Endothelial cell (in vitro differentiated cells): ENCODE measurements around the gene TNS3. TPM values are rescaled to one million over a fixed set of nuclear protein-coding genes. Genes with fewer than 3 reads are reported as not detected.

Experiments
- DNase-seq: peaks from one replicate; pipeline ENCODE4 v3.0.0; 2021; ENCODE audit warnings: low spot score
- H3K27ac Mint-ChIP-seq: one replicate; pipeline ENCODE4 v1.8.0; 2021; ENCODE audit warnings: mixed read lengths, inconsistent platforms; ENCODE audit not compliant: unreplicated experiment
- H3K27me3 Mint-ChIP-seq: one replicate; pipeline ENCODE4 v1.8.0; 2021; ENCODE audit warnings: mild to moderate bottlenecking, moderate library complexity, mixed read lengths, inconsistent platforms; ENCODE audit not compliant: unreplicated experiment
- H3K36me3 Mint-ChIP-seq: one replicate; pipeline ENCODE4 v1.8.0; 2021; ENCODE audit warnings: mild to moderate bottlenecking, low read depth, mixed read lengths, inconsistent platforms; ENCODE audit not compliant: unreplicated experiment
- H3K4me1 Mint-ChIP-seq: one replicate; pipeline ENCODE4 v1.8.0; 2021; ENCODE audit warnings: mild to moderate bottlenecking, mixed read lengths, inconsistent platforms; ENCODE audit not compliant: unreplicated experiment
- H3K4me3 Mint-ChIP-seq: one replicate; pipeline ENCODE4 v1.8.0; 2021; ENCODE audit warnings: mild to moderate bottlenecking, mixed read lengths, inconsistent platforms; ENCODE audit not compliant: unreplicated experiment
- H3K9me3 Mint-ChIP-seq: one replicate; pipeline ENCODE4 v1.8.0; 2021; ENCODE audit warnings: mixed read lengths, inconsistent platforms; ENCODE audit not compliant: unreplicated experiment
- CTCF ChIP-seq: fragments of 200-600 bp; sonication (generic); IDR thresholded peaks from one replicate; pipeline ENCODE4 v1.5.0; 2021; ENCODE audit warnings: antibody characterized with exemption; ENCODE audit not compliant: unreplicated experiment
- total RNA-seq: library from RNA; stranded (reverse); fragmentation: NEBNext Ultra II Directional; extraction: Animal tissue kit (Norgen Biotek cat#: 25700); gene quantifications from one replicate; pipeline ENCODE4 v1.2.1, GENCODE V29; 2021; ENCODE audit not compliant: unreplicated experiment

Gene TNS3
- total RNA-seq, 1 donor from 2014 or later = 7.5 TPM

GRCh38 chr7:47597379-47597778, 15.5 kb upstream of the TNS3 start:
- Mint-ChIP-seq H3K4me3 (no peak overlapping the region), H3K27ac (no peak overlapping the region), H3K4me1 (no peaks in the 10 kb centered on the region), H3K9me3 (no peaks in the 10 kb centered on the region), H3K36me3 (peaks cover 12% of the 10 kb centered on the region), H3K27me3 (peaks cover 7% of the 10 kb centered on the region)
- DNase-seq = no peak
- TF ChIP-seq CTCF = no peak

DNA sequence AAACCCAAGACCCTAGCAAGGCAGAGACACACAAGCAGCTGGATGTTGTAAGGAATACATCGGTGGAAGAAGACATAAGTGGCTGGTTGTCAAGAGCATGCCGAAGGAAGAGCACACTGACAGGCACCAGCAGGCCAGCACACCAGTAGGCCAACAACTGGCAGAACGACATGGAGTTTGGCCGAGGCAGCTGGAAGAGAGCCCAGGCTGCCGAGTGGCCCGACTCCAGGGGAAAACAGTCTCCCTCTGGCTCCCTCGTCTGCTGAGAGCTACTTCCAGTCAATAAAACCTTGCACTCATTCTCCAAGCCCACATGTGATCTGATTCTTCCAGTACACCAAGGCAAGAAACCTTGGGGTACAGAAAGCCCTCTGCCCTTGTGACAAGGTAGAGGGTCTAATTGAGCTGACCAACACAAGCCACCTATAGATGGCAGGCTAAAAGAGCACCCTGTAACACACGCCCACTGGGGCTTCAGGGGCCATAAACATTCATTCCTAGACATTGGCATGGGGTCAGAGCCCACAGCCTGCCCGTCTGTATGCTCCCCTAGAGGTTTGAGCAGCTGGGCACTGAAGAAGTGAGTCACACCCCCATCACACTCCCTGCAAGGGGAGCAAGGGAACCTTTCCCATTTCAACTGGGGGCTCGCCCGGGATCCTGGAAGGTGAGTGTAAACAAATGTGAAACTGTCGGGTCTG, 14.7 kb upstream of the TNS3 start:
- peak; percentile 9 for DNase-seq
- H3K4me1 Mint-ChIP-seq = no peaks in the 10 kb centered on the region
- no peak overlapping the region for H3K4me3 Mint-ChIP-seq
- TF ChIP-seq CTCF = no peak
- H3K36me3 Mint-ChIP-seq = peaks cover 12% of the 10 kb centered on the region
- H3K27ac Mint-ChIP-seq = no peak overlapping the region
- peaks cover 7% of the 10 kb centered on the region for H3K27me3 Mint-ChIP-seq
- no peaks in the 10 kb centered on the region for H3K9me3 Mint-ChIP-seq

DNA sequence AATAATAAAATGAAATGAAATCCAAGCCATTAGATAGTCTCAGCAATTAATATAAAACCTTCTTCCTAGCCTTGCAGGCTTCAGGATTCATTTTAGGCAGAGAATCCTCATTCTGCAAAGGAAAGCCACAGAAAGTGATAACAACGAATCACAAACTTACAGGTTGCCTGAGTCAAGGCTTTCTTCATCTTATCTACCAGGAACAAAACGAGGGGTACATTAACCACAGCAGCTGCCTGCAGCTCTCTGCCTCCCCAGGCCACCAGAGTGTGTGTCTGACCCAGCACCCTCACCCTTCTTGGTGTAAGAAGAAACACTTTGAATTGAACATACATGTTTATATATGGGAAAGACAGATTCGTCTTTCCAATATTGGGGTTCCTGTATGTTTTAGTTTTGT, 12.5 kb upstream of the TNS3 start:
- H3K36me3 Mint-ChIP-seq = peaks cover 12% of the 10 kb centered on the region
- H3K27ac Mint-ChIP-seq = no peak overlapping the region
- no peak for TF ChIP-seq CTCF
- no peaks in the 10 kb centered on the region for H3K9me3 Mint-ChIP-seq
- no peaks in the 10 kb centered on the region for H3K4me1 Mint-ChIP-seq
- no peak for DNase-seq
- H3K27me3 Mint-ChIP-seq = peaks cover 4% of the 10 kb centered on the region
- H3K4me3 Mint-ChIP-seq = no peak overlapping the region

DNA sequence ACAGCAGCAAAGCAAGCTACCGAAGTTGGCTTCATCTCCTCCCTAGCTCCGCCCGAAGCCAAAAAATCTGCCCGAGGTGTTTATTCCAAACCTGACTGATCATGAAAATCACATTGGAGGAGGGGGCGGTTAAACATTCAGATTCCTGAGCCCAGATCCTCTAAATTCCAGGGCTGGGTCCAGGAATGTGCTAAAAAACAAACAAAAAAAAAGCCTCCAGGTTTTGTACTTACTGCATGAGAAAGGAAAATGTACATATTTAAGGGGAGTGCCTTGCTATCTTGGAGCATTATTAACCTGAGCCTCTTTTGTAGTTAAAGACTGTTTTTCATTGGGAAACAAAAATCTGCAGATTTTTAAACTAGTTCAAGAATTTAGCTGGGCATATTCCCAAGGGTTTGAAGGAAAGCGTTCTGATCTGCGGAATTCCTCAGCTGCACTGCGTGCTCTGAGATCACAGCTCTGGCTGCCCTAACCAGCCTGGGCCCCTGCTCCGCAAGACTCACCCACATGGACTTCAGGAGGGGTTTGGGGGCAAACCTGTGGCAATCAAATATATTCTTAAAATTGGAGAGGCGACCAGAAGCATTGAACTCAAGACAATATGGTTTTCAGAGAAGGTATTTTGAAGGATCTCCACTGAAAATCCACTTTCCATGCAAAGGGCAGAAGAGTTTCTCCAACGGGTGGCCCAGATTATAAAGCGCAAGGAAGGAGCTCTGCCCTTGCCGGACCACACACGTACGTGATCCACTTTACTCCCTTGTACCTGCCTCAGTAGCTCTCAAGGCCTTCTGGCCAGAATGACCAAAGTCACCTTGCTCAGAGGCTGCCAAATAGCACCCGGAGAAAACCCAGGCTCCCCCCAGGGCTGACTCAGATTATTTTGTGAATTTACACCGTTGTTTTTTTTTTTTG, 10.0 kb upstream of the TNS3 start:
- no peak for TF ChIP-seq CTCF
- Mint-ChIP-seq H3K27ac (no peak overlapping the region), H3K27me3 (peaks cover 4% of the 10 kb centered on the region), H3K4me3 (no peak overlapping the region), H3K9me3 (no peaks in the 10 kb centered on the region), H3K4me1 (no peaks in the 10 kb centered on the region), H3K36me3 (peaks cover 3% of the 10 kb centered on the region)
- no peak for DNase-seq
